ENCODE data around the gene DPPA4. TPM values are rescaled to one million over a fixed set of nuclear protein-coding genes. Genes with fewer than 3 reads are reported as not detected.
"Not testable (repeated sequence)": the region's sequence is repeated elsewhere in the genome, so short reads cannot be mapped to it uniquely, and the experiment has no call there.

Gene DPPA4
- total and polyA plus RNA-seq, 5 donors, result 0.67 TPM; not detected in 4

GRCh38 chr3:109362823-109363222, 25.5 kb upstream of the DPPA4 start:
- H3K4me3 ChIP-seq (ENCODE audit: low read length), result no peak overlapping the region
- 91% methylated on average over 4 of the region's 4 CpGs for WGBS
- ATAC-seq (no peak), DNase-seq (no peak)
- H3K9me3 ChIP-seq (ENCODE audit: control insufficient read depth, low read length), result no peaks in the 10 kb centered on the region
- no peaks in the 10 kb centered on the region for H3K4me1 ChIP-seq (ENCODE audit: control insufficient read depth, insufficient read depth, low read length)
- H3K27me3 ChIP-seq (ENCODE audit: control insufficient read depth, insufficient read depth), result no peaks in the 10 kb centered on the region
- no peak overlapping the region for H3K27ac ChIP-seq (ENCODE audit: low read length)
- intact Hi-C loops (cut with DNase I), result no loop called here

GRCh38 chr3:109358809-109359208, 21.5 kb upstream of the DPPA4 start:
- H3K4me1 ChIP-seq (ENCODE audit: control insufficient read depth, insufficient read depth, low read length); intact Hi-C loops (cut with DNase I); DNase-seq; H3K27ac ChIP-seq (ENCODE audit: low read length); ATAC-seq; H3K4me3 ChIP-seq (ENCODE audit: low read length); H3K9me3 ChIP-seq (ENCODE audit: control insufficient read depth, low read length); H3K27me3 ChIP-seq (ENCODE audit: control insufficient read depth, insufficient read depth): not testable (repeated sequence)
- WGBS, result 75% methylated on average over 2 of the region's 2 CpGs

GRCh38 chr3:109356442-109357155, 19.3 kb upstream of the DPPA4 start:
- WGBS, result 63% methylated on average over 3 of the region's 3 CpGs
- DNase-seq, result no peak
- no peaks in the 10 kb centered on the region for H3K27me3 ChIP-seq (ENCODE audit: control insufficient read depth, insufficient read depth)
- H3K4me1 ChIP-seq (ENCODE audit: control insufficient read depth, insufficient read depth, low read length), result no peaks in the 10 kb centered on the region
- ATAC-seq, result no peak
- no peaks in the 10 kb centered on the region for H3K9me3 ChIP-seq (ENCODE audit: control insufficient read depth, low read length)
- no peak overlapping the region for H3K4me3 ChIP-seq (ENCODE audit: low read length)
- no peak overlapping the region for H3K27ac ChIP-seq (ENCODE audit: low read length)
- intact Hi-C loops (cut with DNase I), result no loop called here

- Histone ChIP-seq H3K4me1 (ENCODE audit: control insufficient read depth, insufficient read depth, low read length) (no peaks in the 10 kb centered on the region), H3K9me3 (ENCODE audit: control insufficient read depth, low read length) (no peaks in the 10 kb centered on the region), H3K4me3 (ENCODE audit: low read length) (no peak overlapping the region), H3K27ac (ENCODE audit: low read length) (no peak overlapping the region), H3K27me3 (ENCODE audit: control insufficient read depth, insufficient read depth) (no peaks in the 10 kb centered on the region)
- DNase-seq (no peak), ATAC-seq (no peak)
- intact Hi-C loops (cut with DNase I), result no loop called here
- WGBS, result 51% methylated on average over 8 of the region's 8 CpGs
These were observed 18.5 kb upstream of the DPPA4 start for GRCh38 chr3:109355625-109356441.

- 46% methylated on average over 2 of the region's 2 CpGs for WGBS
- H3K4me3 ChIP-seq (ENCODE audit: low read length), result no peak overlapping the region
- H3K4me1 ChIP-seq (ENCODE audit: control insufficient read depth, insufficient read depth, low read length), result no peaks in the 10 kb centered on the region
- no peaks in the 10 kb centered on the region for H3K9me3 ChIP-seq (ENCODE audit: control insufficient read depth, low read length)
- no peak overlapping the region for H3K27ac ChIP-seq (ENCODE audit: low read length)
- intact Hi-C loops (cut with DNase I), result no loop called here
- no peak for ATAC-seq
- no peaks in the 10 kb centered on the region for H3K27me3 ChIP-seq (ENCODE audit: control insufficient read depth, insufficient read depth)
- no peak for DNase-seq
These were observed 15.7 kb upstream of the DPPA4 start for GRCh38 chr3:109353057-109353456.

GRCh38 chr3:109351231-109351630, 13.9 kb upstream of the DPPA4 start:
- Histone ChIP-seq H3K9me3 (ENCODE audit: control insufficient read depth, low read length) (no peaks in the 10 kb centered on the region), H3K4me3 (ENCODE audit: low read length) (no peak overlapping the region), H3K27ac (ENCODE audit: low read length) (no peak overlapping the region), H3K4me1 (ENCODE audit: control insufficient read depth, insufficient read depth, low read length) (no peaks in the 10 kb centered on the region), H3K27me3 (ENCODE audit: control insufficient read depth, insufficient read depth) (no peaks in the 10 kb centered on the region)
- intact Hi-C loops (cut with DNase I), result no loop called here
- ATAC-seq (no peak), DNase-seq (no peak)

GRCh38 chr3:109346770-109347295, 9.5 kb upstream of the DPPA4 start:
- DNase-seq (no peak), ATAC-seq (no peak)
- Histone ChIP-seq H3K4me3 (ENCODE audit: low read length) (no peak overlapping the region), H3K27ac (ENCODE audit: low read length) (no peak overlapping the region), H3K4me1 (ENCODE audit: control insufficient read depth, insufficient read depth, low read length) (no peaks in the 10 kb centered on the region), H3K9me3 (ENCODE audit: control insufficient read depth, low read length) (no peaks in the 10 kb centered on the region), H3K27me3 (ENCODE audit: control insufficient read depth, insufficient read depth) (no peaks in the 10 kb centered on the region)
- intact Hi-C loops (cut with DNase I), result no loop called here
- WGBS, result 83% methylated on average over 3 of the region's 3 CpGs

GRCh38 chr3:109346099-109346498, 8.8 kb upstream of the DPPA4 start:
- H3K27me3 ChIP-seq (ENCODE audit: control insufficient read depth, insufficient read depth), result no peaks in the 10 kb centered on the region
- H3K27ac ChIP-seq (ENCODE audit: low read length), result no peak overlapping the region
- WGBS, result 56% methylated on average over 4 of the region's 4 CpGs
- intact Hi-C loops (cut with DNase I), result no loop called here
- DNase-seq (no peak), ATAC-seq (no peak)
- no peak overlapping the region for H3K4me3 ChIP-seq (ENCODE audit: low read length)
- H3K4me1 ChIP-seq (ENCODE audit: control insufficient read depth, insufficient read depth, low read length), result no peaks in the 10 kb centered on the region
- H3K9me3 ChIP-seq (ENCODE audit: control insufficient read depth, low read length), result no peaks in the 10 kb centered on the region

GRCh38 chr3:109339714-109340648, 2.6 kb upstream of the DPPA4 start:
- DNase-seq (no peak), ATAC-seq (no peak)
- H3K9me3 ChIP-seq (ENCODE audit: control insufficient read depth, low read length), result no peaks in the 10 kb centered on the region
- no peak overlapping the region for H3K27ac ChIP-seq (ENCODE audit: low read length)
- 64% methylated on average over 5 of the region's 5 CpGs for WGBS
- no peaks in the 10 kb centered on the region for H3K27me3 ChIP-seq (ENCODE audit: control insufficient read depth, insufficient read depth)
- H3K4me3 ChIP-seq (ENCODE audit: low read length), result no peak overlapping the region
- intact Hi-C loops (cut with DNase I), result no loop called here
- H3K4me1 ChIP-seq (ENCODE audit: control insufficient read depth, insufficient read depth, low read length), result no peaks in the 10 kb centered on the region

- Histone ChIP-seq H3K27me3 (ENCODE audit: control insufficient read depth, insufficient read depth) (no peaks in the 10 kb centered on the region), H3K4me1 (ENCODE audit: control insufficient read depth, insufficient read depth, low read length) (no peaks in the 10 kb centered on the region), H3K9me3 (ENCODE audit: control insufficient read depth, low read length) (no peaks in the 10 kb centered on the region), H3K27ac (ENCODE audit: low read length) (no peak overlapping the region), H3K4me3 (ENCODE audit: low read length) (no peak overlapping the region)
- 61% methylated on average over 3 of the region's 3 CpGs for WGBS
- intact Hi-C loops (cut with DNase I), result no loop called here
- ATAC-seq, result no peak
- DNase-seq, result no peak
These were observed 1.9 kb upstream of the DPPA4 start for GRCh38 chr3:109339197-109339596.

All from right cardiac atrium (tissue), 5 donors.